Panc1 (cell line): ENCODE measurements around the gene MTMR12. TPM values are rescaled to one million over a fixed set of nuclear protein-coding genes. Genes with fewer than 3 reads are reported as not detected.

ENCODE experiments used
- ATAC-seq: fragments of 200-7000 bp; cut with Tn5 transposase; 2 replicates; pipeline ENCODE4 v1.9.1; 2020; ENCODE audit warnings: mild to moderate bottlenecking, moderate library complexity
- BruUV-seq: library from RNA; stranded (reverse); fragments of 400-500 nt; replicated peaks from 2 replicates; lab custom pipeline; 2021; lab: Mats Ljungman, UMichigan
- CTCF ChIA-PET: fragments of 300-600 bp; sonication (Branson Sonifier 250); formaldehyde crosslinking; loops from one replicate; lab custom pipeline; 2022; ENCODE audit warnings: antibody characterized with exemption; lab: Charles Lee
- POLR2A ChIA-PET: fragments of 300-600 bp; sonication (Branson Sonifier 250); formaldehyde crosslinking; loops from one replicate; lab custom pipeline; 2022; ENCODE audit warnings: antibody characterized with exemption; lab: Charles Lee
- DNase-seq: peaks from one replicate; pipeline ENCODE4 v3.0.0-alpha.2; 2010; ENCODE audit warnings: low read depth, low spot score
- H3K27ac ChIP-seq: 2 replicates; pipeline ENCODE4 v1.5.1; 2011; ENCODE audit warnings: mild to moderate bottlenecking, low read length, inconsistent platforms
- H3K27me3 ChIP-seq: fragments of 200-500 bp; sonication (Bioruptor generic); 2 replicates; pipeline ENCODE4 v1.6.0; 2014; ENCODE audit warnings: low read length, inconsistent platforms; ENCODE audit not compliant: control insufficient read depth, insufficient read depth
- H3K36me3 ChIP-seq: fragments of 200-500 bp; sonication (Bioruptor generic); 2 replicates; pipeline ENCODE4 v1.5.1; 2014; ENCODE audit warnings: inconsistent platforms, mild to moderate bottlenecking, low read length, moderate library complexity; ENCODE audit not compliant: control insufficient read depth, insufficient read depth
- H3K4me1 ChIP-seq: 2 replicates; pipeline ENCODE4 v1.5.1; 2011; ENCODE audit warnings: inconsistent platforms, mild to moderate bottlenecking, low read length, moderate library complexity; ENCODE audit not compliant: control insufficient read depth, insufficient read depth
- H3K4me3 ChIP-seq, 2 experiments: 2 replicates each; pipeline ENCODE4 v1.5.1; 2011 to 2012; ENCODE audit warnings: low read depth in 2 of 2, low read length in 2 of 2, mild to moderate bottlenecking in 2 of 2, inconsistent platforms in 1 of 2, moderate library complexity in 1 of 2
- H3K9me3 ChIP-seq: fragments of 200-500 bp; sonication (Bioruptor generic); 2 replicates; pipeline ENCODE4 v1.5.1; 2014; ENCODE audit warnings: low read depth, mild to moderate bottlenecking, inconsistent platforms, low read length, moderate library complexity; ENCODE audit not compliant: control insufficient read depth, insufficient read depth
- CTCF ChIP-seq: fragments of 450-650 bp; IDR thresholded peaks from 2 replicates; pipeline ENCODE4 v1.5.1; 2017; ENCODE audit warnings: mild to moderate bottlenecking
- POLR2AphosphoS5 ChIP-seq: IDR thresholded peaks from 2 replicates; pipeline ENCODE4 v1.6.1; 2012; ENCODE audit warnings: mild to moderate bottlenecking, low read depth, low read length, moderate library complexity
- SIN3A ChIP-seq: IDR thresholded peaks from 2 replicates; pipeline ENCODE4 v1.6.1; 2012; ENCODE audit warnings: low read depth, mild to moderate bottlenecking, low read length, moderate library complexity, borderline replicate concordance; ENCODE audit not compliant: insufficient read depth
- TCF7L2 ChIP-seq: IDR thresholded peaks from 2 replicates; pipeline ENCODE4 v1.6.1; 2011; ENCODE audit warnings: mild to moderate bottlenecking, low read depth, low read length, inconsistent platforms
- in situ Hi-C: cut with HindIII; loops from 2 replicates; pipeline ENCODE4 v1.10.0; 2016; ENCODE audit warnings: low sequenced_read_pairs, low pct_unique_long_range_greater_than_20kb
- intact Hi-C: fragments of 100-400 bp; cut with micrococcal nuclease; formaldehyde crosslinking; loops from one replicate; pipeline ENCODE4 v1.10.0; 2022; ENCODE audit not compliant: unreplicated experiment
- total RNA-seq: library from RNA; stranded (reverse); gene quantifications from one replicate; pipeline ENCODE4 v1.2.1, GENCODE V29; 2021; ENCODE audit not compliant: unreplicated experiment
- TF ChIP-seq, protein P1 (sequence below), 2 experiments: IDR thresholded peaks; 2 replicates each; pipeline ENCODE4 v1.6.1; 2011 to 2012; ENCODE audit warnings: low read depth in 2 of 2, control low read depth in 1 of 2, low read length in 1 of 2, mild to moderate bottlenecking in 1 of 2, moderate library complexity in 1 of 2; ENCODE audit not compliant: insufficient read depth in 1 of 2

The MTMR12 gene
- total RNA-seq, 1 experiment from 2014 or later: 42.4 TPM

- Histone ChIP-seq H3K36me3 (peaks cover 7% of the 10 kb centered on the region), H3K4me1 (no peaks in the 10 kb centered on the region), H3K9me3 (no peaks in the 10 kb centered on the region), H3K4me3 (no peak overlapping the region), H3K27me3 (no peaks in the 10 kb centered on the region), H3K27ac (no peak overlapping the region)
- ATAC-seq (no peak), DNase-seq (no peak)
- TSS peak; percentile 35 for BruUV-seq
- TF ChIP-seq TCF7L2: no peak
- TF ChIP-seq, protein P1, sequence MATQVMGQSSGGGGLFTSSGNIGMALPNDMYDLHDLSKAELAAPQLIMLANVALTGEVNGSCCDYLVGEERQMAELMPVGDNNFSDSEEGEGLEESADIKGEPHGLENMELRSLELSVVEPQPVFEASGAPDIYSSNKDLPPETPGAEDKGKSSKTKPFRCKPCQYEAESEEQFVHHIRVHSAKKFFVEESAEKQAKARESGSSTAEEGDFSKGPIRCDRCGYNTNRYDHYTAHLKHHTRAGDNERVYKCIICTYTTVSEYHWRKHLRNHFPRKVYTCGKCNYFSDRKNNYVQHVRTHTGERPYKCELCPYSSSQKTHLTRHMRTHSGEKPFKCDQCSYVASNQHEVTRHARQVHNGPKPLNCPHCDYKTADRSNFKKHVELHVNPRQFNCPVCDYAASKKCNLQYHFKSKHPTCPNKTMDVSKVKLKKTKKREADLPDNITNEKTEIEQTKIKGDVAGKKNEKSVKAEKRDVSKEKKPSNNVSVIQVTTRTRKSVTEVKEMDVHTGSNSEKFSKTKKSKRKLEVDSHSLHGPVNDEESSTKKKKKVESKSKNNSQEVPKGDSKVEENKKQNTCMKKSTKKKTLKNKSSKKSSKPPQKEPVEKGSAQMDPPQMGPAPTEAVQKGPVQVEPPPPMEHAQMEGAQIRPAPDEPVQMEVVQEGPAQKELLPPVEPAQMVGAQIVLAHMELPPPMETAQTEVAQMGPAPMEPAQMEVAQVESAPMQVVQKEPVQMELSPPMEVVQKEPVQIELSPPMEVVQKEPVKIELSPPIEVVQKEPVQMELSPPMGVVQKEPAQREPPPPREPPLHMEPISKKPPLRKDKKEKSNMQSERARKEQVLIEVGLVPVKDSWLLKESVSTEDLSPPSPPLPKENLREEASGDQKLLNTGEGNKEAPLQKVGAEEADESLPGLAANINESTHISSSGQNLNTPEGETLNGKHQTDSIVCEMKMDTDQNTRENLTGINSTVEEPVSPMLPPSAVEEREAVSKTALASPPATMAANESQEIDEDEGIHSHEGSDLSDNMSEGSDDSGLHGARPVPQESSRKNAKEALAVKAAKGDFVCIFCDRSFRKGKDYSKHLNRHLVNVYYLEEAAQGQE (IDR thresholded peaks at IDR 0.05; ENCODE audit: insufficient read depth in 1 of 2, low read depth in 2 of 2, low read length in 1 of 2): no peak
- TF ChIP-seq CTCF: no peak
- no peak for TF ChIP-seq POLR2AphosphoS5
- no peak for TF ChIP-seq SIN3A
- CTCF ChIA-PET: interaction anchor here (0.8 kb wide), 1 partner anchor 178 kb away, joined by 12 read pairs; no protein-coding TSS in a partner anchor
- POLR2A ChIA-PET: interaction anchor here (0.5 kb wide), 1 partner anchor 48 kb away, joined by 6 read pairs; no protein-coding TSS in a partner anchor
- intact Hi-C loops: no loop called here
- in situ Hi-C loops: no loop called here
These were observed 54.3 kb downstream of the MTMR12 start for GRCh38 chr5:32258424-32258823.

- ChIA-PET POLR2A (no interaction called here), CTCF (no interaction called here)
- no peak for TF ChIP-seq POLR2AphosphoS5
- TF ChIP-seq, protein P1 (IDR thresholded peaks at IDR 0.05; ENCODE audit: insufficient read depth in 1 of 2, low read depth in 2 of 2, low read length in 1 of 2): no peak
- TF ChIP-seq SIN3A: no peak
- TF ChIP-seq TCF7L2: no peak
- TF ChIP-seq CTCF: no peak
- peaks cover 7% of the 10 kb centered on the region for H3K36me3 ChIP-seq
- no TSS peak for BruUV-seq
- DNase-seq (no peak), ATAC-seq (no peak)
- no peaks in the 10 kb centered on the region for H3K9me3 ChIP-seq
- no peaks in the 10 kb centered on the region for H3K4me1 ChIP-seq
- no peaks in the 10 kb centered on the region for H3K27me3 ChIP-seq
- intact Hi-C loops: no loop called here
- in situ Hi-C loops: no loop called here
- H3K27ac ChIP-seq: no peak overlapping the region
- no peak overlapping the region for H3K4me3 ChIP-seq
These were observed 57.2 kb downstream of the MTMR12 start for GRCh38 chr5:32255540-32255900.
